AG09319 (cell line): Measurements from ENCODE around the gene AGTR1.
"Not testable (repeated sequence)": the region's sequence is repeated elsewhere in the genome, so short reads cannot be mapped to it uniquely, and the experiment has no call there.

ENCODE experiments used
- DNase-seq: peaks from one replicate; pipeline ENCODE4 v3.0.0-alpha.2; 2010; ENCODE audit warnings: low read depth; ENCODE audit errors: extremely low read depth
- TF ChIP-seq, protein P1 (sequence below): IDR thresholded peaks from 2 replicates; pipeline ENCODE4 v1.5.1; 2011; ENCODE audit warnings: low read depth, mild to moderate bottlenecking, inconsistent platforms, low read length, moderate library complexity

The AGTR1 gene

DNA sequence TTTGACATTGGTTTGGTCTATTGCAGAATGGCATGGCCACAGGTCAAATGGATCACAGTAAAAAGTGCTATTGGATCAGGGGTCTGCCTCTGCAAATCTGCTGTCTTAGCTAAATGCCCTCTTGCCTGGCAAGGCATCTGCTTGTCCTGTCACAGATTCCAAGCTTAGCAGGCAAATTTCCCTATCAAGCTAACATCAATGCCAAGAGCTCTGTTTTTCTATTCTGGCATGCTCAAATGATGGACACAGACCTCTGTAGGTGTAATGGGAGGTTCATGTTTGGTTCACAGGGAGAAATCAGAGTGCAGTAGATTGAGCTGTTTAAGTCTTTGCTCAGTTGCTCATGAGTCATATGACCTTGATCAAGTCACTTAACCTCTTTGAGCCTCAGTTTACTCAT lies 75.1 kb downstream of the AGTR1 start:
- TF ChIP-seq, protein P1, sequence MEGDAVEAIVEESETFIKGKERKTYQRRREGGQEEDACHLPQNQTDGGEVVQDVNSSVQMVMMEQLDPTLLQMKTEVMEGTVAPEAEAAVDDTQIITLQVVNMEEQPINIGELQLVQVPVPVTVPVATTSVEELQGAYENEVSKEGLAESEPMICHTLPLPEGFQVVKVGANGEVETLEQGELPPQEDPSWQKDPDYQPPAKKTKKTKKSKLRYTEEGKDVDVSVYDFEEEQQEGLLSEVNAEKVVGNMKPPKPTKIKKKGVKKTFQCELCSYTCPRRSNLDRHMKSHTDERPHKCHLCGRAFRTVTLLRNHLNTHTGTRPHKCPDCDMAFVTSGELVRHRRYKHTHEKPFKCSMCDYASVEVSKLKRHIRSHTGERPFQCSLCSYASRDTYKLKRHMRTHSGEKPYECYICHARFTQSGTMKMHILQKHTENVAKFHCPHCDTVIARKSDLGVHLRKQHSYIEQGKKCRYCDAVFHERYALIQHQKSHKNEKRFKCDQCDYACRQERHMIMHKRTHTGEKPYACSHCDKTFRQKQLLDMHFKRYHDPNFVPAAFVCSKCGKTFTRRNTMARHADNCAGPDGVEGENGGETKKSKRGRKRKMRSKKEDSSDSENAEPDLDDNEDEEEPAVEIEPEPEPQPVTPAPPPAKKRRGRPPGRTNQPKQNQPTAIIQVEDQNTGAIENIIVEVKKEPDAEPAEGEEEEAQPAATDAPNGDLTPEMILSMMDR, result no peak
- DNase-seq, result no peak

DNA sequence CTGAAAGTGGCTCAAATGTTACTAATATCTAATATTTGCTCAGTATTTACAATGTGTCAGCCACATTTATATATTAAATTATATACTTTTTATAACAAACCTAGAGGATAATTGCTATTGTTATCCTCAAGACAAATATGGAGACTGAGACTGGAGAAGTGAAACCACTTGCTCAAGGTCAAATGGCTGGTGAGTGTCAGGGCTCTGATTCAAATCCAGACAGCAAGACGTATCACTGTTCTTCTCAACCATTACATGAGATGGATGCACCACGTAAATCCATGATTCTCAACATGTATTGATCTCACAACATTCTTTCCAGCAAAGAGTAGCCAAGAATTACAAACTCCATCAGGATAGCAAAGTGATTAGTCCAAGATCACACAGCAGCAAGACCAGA lies 76.1 kb downstream of the AGTR1 start:
- TF ChIP-seq, protein P1, result no peak
- DNase-seq, result no peak

DNA sequence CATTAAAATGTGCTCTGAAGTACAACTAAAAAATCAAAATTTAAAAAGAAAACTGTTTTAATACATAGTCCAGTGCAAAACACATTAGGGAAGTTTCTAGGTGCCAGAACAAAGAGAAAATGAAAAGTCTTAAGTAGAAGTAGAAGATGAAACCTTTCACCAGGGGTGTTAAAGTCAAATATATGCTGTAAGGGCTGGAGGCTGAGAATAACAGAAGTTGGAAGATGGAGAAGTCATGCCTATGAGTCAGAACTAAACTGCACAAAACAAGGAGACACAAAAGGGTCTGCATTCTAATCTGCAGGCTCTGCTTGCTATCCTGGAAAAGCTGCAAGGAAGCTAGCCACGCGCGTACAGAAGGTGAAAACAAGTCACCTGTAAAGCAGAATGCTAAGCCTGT lies 81.2 kb downstream of the AGTR1 start:
- TF ChIP-seq, protein P1, result no peak
- DNase-seq, result no peak

DNA sequence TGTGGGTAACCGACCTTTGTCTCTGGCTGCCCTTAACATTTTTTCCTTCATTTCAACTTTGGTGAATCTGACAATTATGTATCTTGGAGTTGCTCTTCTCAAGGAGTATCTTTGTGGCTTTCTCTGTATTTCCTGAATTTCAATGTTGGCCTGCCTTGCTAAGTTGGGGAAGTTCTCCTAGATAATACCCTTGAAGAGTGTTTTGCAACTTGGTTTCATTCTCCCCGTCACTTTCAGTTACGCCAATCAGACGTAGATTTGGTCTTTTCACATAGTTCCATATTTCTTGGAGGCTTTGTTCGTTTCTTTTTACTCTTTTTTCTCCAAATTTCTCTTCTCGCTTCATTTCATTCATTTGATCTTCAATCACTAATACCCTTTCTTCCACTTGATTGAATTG lies 87.3 kb downstream of the AGTR1 start:
- not testable (repeated sequence) for DNase-seq

DNA sequence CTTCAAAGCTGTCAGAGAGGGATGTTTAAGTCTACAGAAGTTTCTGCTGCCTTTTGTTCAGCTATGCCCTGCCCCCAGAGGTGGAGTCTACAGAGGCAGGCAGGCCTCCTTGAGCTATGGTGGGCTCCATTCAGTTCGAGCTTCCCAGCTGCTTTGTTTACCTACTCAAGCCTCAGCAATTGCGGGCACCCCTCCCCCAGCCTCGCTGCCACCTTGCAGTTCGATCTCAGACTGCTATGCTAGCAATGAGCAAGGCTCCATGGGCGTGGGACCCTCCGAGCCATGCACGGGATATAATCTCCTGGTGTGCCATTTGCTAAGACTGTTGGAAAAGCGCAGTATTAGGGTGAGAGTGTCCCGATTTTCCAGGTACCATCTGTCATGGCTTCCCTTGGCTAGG lies 88.5 kb downstream of the AGTR1 start:
- DNase-seq, result not testable (repeated sequence)

DNA sequence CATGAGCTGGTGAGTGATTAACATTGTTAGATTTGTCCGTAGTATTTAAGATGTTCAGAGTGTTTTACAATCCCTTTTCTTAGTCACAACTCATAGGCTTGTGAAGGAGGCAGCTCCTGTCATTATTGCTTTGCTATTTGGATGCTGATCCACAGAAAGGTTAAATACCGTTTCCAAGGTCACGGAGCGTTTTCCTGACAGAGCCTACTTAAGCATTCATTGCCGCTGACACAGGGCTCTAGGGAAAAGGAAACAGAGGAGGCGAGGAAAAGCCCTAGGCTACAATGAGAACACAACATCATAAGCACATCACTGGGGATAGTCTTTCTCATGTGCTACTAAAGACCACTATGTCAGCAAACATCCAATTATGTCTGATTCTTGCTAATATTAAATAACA lies 91.4 kb downstream of the AGTR1 start:
- DNase-seq, result no peak
- TF ChIP-seq, protein P1, result no peak

DNA sequence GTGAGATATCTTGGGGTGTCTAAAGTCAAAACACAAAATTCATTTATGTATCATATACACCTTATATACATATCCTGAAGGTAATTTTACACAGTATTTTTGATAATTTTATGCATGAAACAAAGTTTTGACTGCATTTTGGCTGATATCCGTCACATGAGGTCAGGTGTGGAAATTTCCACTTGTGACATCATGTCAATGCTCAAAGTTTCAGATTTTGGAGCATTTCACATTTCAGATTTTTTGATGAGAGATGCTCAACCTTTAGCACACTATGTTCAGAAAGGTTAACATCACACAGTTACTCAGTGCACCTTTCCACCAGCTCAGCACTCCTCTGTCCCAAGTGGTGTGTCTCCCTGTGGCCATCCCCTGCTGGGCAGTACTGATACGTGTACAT lies 92.2 kb downstream of the AGTR1 start:
- TF ChIP-seq, protein P1, result no peak
- no peak for DNase-seq

DNA sequence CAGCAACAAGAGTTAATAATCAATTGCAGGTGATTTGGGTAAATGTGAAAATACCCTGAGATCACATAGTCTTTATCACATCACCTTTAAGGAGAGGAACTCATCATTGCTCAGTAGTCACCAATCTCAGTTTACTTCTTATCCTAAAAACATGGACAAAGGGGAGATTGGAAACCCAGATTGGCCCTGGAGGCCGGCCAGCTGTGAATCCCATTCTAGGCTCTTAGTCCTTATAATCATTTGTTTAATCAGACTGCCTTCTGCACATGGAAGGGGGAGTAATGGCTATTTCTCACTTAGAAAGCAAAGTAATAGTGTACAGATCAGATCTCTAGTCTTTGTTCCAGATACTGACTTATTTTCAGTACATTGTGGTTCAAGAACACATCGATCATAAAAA lies 92.7 kb downstream of the AGTR1 start:
- DNase-seq, result no peak
- TF ChIP-seq, protein P1, result no peak
